HEK293T (cell line): ENCODE results near the gene SMPD4.
"Not testable (repeated sequence)": the region's sequence is repeated elsewhere in the genome, so short reads cannot be mapped to it uniquely, and the experiment has no call there.

Source experiments
- CTCF ChIA-PET: fragments of 350-600 bp; formaldehyde crosslinking; extraction: SDS; loops from one replicate; lab custom pipeline; 2021; ENCODE audit warnings: antibody characterized with exemption, inconsistent platforms; lab: Yijun Ruan, JAX
- POLR2A ChIA-PET: fragments of 350-600 bp; formaldehyde crosslinking; extraction: SDS; loops from one replicate; lab custom pipeline; 2020; ENCODE audit warnings: antibody characterized with exemption, inconsistent platforms; lab: Yijun Ruan, JAX
- DNase-seq: peaks from one replicate; pipeline ENCODE4 v3.0.0; 2012; ENCODE audit warnings: mixed read lengths; ENCODE audit errors: extremely low spot score
- ARNT ChIP-seq: fragments of 450-650 bp; IDR thresholded peaks from 2 replicates; pipeline ENCODE4 v1.6.1; 2017; ENCODE audit warnings: mild to moderate bottlenecking
- BHLHE40 ChIP-seq: fragments of 450-650 bp; IDR thresholded peaks from 2 replicates; pipeline ENCODE4 v1.6.1; 2016; ENCODE audit warnings: mild to moderate bottlenecking, moderate library complexity, borderline replicate concordance
- CTBP1 ChIP-seq: fragments of 450-650 bp; IDR thresholded peaks from 2 replicates; pipeline ENCODE4 v1.6.1; 2016; ENCODE audit warnings: borderline replicate concordance
- ELF4 ChIP-seq: fragments of 450-650 bp; IDR thresholded peaks from 2 replicates; pipeline ENCODE4 v1.6.1; 2017; ENCODE audit warnings: antibody characterized with exemption
- FOXA1 ChIP-seq: fragments of 450-650 bp; IDR thresholded peaks from 2 replicates; pipeline ENCODE4 v1.6.1; 2016; ENCODE audit warnings: mild to moderate bottlenecking
- FOXK2 ChIP-seq: fragments of 450-650 bp; IDR thresholded peaks from 2 replicates; pipeline ENCODE4 v1.6.1; 2016; ENCODE audit warnings: mild to moderate bottlenecking
- FOXM1 ChIP-seq: fragments of 450-650 bp; IDR thresholded peaks from 2 replicates; pipeline ENCODE4 v1.6.1; 2017; ENCODE audit warnings: mild to moderate bottlenecking, borderline replicate concordance
- HDGF ChIP-seq: fragments of 450-650 bp; IDR thresholded peaks from 2 replicates; pipeline ENCODE4 v1.6.1; 2017; ENCODE audit warnings: antibody characterized with exemption, borderline replicate concordance
- L3MBTL2 ChIP-seq: fragments of 450-650 bp; conservative IDR thresholded peaks from 2 replicates; pipeline ENCODE4 v1.6.1; 2016; ENCODE audit warnings: mild to moderate bottlenecking
- LEF1 ChIP-seq: fragments of 450-650 bp; IDR thresholded peaks from 2 replicates; pipeline ENCODE4 v1.6.1; 2017; ENCODE audit warnings: mild to moderate bottlenecking, borderline replicate concordance
- NFRKB ChIP-seq: fragments of 450-650 bp; IDR thresholded peaks from 2 replicates; pipeline ENCODE4 v1.6.1; 2016; ENCODE audit warnings: mild to moderate bottlenecking, moderate library complexity
- SP1 ChIP-seq: fragments of 450-650 bp; IDR thresholded peaks from 2 replicates; pipeline ENCODE4 v1.6.1; 2017
- SUZ12 ChIP-seq: fragments of 450-650 bp; IDR thresholded peaks from 2 replicates; pipeline ENCODE4 v1.6.1; 2016; ENCODE audit warnings: mild to moderate bottlenecking
- TARDBP ChIP-seq: fragments of 450-650 bp; IDR thresholded peaks from 2 replicates; pipeline ENCODE4 v1.6.1; 2016
- ZNF384 ChIP-seq: fragments of 450-650 bp; IDR thresholded peaks from 2 replicates; pipeline ENCODE4 v1.6.1; 2016
- TF ChIP-seq, protein P1 (sequence below): fragments of 450-650 bp; IDR thresholded peaks from 2 replicates; pipeline ENCODE4 v1.6.1; 2016

Gene SMPD4

GRCh38 chr2:130165293-130166016, 15.9 kb downstream of the SMPD4 start:
- ChIA-PET CTCF (no interaction called here), POLR2A (no interaction called here)
- TF ChIP-seq HDGF, result no peak
- TF ChIP-seq SP1, result no peak
- TF ChIP-seq SUZ12, result no peak
- no peak for TF ChIP-seq L3MBTL2
- no peak for DNase-seq

DNA sequence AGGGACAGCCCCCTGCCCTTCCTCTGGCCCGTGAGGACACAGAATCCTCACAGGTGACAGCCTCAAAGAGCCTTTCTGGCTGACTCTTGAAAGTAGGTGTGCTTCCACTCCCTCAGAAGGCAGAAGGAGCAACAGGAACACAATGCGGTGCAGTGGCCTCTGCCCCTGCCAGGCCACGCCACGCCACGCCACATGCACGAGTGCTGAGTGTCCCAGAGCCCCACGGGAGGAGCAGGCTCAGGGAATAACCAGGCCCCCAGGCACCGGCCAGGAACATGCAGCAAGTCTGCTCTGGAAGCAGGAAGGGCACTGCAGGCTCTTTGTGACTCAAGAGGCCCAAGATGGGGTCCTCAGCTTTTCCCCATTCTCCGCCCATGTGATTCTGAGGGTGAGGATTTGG, 18.4 kb downstream of the SMPD4 start:
- ChIA-PET CTCF (no interaction called here), POLR2A (no interaction called here)

GRCh38 chr2:130162486-130162885, 18.9 kb downstream of the SMPD4 start:
- POLR2A ChIA-PET, CTCF ChIA-PET, DNase-seq: not testable (repeated sequence)

More for the DNA sequence above, 18.4 kb downstream of the SMPD4 start:
- no peak for DNase-seq
- no peak for TF ChIP-seq FOXM1
- TF ChIP-seq, protein P1, sequence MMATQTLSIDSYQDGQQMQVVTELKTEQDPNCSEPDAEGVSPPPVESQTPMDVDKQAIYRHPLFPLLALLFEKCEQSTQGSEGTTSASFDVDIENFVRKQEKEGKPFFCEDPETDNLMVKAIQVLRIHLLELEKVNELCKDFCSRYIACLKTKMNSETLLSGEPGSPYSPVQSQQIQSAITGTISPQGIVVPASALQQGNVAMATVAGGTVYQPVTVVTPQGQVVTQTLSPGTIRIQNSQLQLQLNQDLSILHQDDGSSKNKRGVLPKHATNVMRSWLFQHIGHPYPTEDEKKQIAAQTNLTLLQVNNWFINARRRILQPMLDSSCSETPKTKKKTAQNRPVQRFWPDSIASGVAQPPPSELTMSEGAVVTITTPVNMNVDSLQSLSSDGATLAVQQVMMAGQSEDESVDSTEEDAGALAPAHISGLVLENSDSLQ, result no peak
- TF ChIP-seq FOXA1, result no peak
- no peak for TF ChIP-seq TARDBP
- no peak for TF ChIP-seq ARNT
- TF ChIP-seq BHLHE40, result no peak
- TF ChIP-seq LEF1, result no peak
- no peak for TF ChIP-seq SUZ12
- no peak for TF ChIP-seq HDGF
- no peak for TF ChIP-seq NFRKB

GRCh38 chr2:130160838-130161705, 20.3 kb downstream of the SMPD4 start:
- CTCF ChIA-PET, DNase-seq, POLR2A ChIA-PET: not testable (repeated sequence)

DNA sequence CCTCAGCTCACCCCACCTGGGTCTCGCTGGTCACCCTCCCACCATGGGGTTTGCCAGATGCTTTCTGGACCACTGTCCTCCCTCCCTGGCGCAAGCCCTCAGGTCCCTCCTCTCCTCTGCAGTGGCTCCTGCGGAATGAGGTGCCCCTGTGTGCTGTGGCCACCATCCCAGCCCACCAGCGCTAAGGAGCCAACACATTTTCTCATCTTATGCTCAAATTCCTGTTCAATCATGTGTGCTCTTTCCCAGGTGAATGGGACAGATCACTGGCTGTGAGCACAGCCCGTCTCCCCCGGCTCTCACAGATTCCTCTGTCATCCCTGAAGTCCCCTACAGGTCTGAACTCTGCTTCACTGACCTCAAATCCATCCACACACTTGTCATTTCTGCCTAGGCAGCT, 21.3 kb downstream of the SMPD4 start:
- ChIA-PET CTCF (no interaction called here), POLR2A (no interaction called here)
- TF ChIP-seq CTBP1 (no peak), TARDBP (no peak), SP1 (no peak), FOXA1 (no peak), SUZ12 (no peak), LEF1 (no peak), BHLHE40 (no peak), HDGF (no peak), FOXK2 (no peak), ARNT (no peak), NFRKB (no peak), ELF4 (no peak), FOXM1 (no peak), L3MBTL2 (no peak), ZNF384 (no peak)
- TF ChIP-seq, protein P1, result no peak
- DNase-seq, result no peak

DNA sequence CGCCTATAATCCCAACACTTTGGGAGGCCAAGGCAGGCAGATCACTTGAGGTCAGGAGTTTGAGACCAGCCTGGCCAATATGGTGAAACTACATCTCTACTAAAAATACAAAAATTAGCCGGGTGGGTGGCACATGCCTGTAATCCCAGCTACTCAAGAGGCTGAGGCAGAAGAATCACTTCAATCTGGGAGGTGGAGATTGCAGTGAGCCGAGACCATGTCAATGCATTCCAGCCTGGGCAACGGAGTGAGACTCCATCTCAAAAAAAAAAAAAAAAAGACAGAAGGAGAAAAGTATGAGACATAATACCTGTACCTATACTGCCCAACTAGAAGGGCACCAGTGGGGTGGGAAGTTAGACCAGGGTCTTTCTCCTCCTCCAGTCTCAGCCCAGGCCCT, 22.0 kb downstream of the SMPD4 start:
- POLR2A ChIA-PET, result interaction anchor here (1.0 kb wide), 1 partner anchor 183 kb away, joined by 3 read pairs; the partner anchor contains the start of gene IMP4
- DNase-seq, CTCF ChIA-PET: not testable (repeated sequence)

DNA sequence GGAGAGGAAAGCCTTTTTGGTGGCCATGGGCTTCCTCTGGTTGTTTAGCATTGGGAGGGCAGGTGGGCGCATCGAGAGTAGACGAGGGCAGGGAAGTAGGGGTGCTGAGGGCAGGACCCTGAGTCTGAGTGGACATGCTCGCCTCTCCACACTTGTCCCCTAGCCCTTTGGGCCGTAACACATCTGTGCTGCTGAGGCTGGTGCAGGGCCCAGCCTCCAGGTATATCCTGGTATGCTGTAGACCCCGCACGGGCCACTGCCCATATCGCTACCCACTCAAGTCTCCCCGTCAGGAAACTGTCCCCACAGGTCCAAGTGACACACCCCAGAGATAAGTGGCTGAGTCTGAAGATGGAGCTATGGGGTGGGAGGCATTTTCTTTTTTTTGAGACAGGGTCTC, 22.8 kb downstream of the SMPD4 start:
- CTCF ChIA-PET, result no interaction called here
- no peak for DNase-seq
- TF ChIP-seq HDGF, result no peak
- no peak for TF ChIP-seq FOXK2
- TF ChIP-seq BHLHE40, result no peak
- TF ChIP-seq CTBP1, result no peak
- TF ChIP-seq ARNT, result no peak
- POLR2A ChIA-PET, result interaction anchor here (1.0 kb wide), 1 partner anchor 184 kb away, joined by 3 read pairs; the partner anchor contains the start of gene IMP4

GRCh38 chr2:130157825-130158514, 23.4 kb downstream of the SMPD4 start:
- DNase-seq, CTCF ChIA-PET, POLR2A ChIA-PET: not testable (repeated sequence)

DNA sequence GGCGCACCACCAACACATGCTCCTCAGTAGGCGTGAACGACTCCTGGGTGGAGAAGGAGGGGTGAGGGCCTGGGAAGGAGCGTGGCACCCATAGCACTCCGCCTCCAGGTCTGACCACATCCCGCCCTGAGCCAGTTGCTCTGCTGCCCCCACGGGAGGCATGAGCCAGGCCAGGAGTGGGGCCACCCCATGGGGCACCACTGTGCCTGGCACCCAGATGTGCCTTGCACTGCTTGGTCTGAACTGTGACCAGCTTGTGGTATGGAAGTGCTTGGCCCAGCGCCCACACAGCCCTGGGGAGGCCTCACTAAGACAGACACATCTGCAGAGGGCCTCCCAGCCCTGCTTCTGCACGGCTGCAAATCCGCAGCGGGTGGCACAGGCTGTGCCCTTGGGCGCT, 24.0 kb downstream of the SMPD4 start:
- CTCF ChIA-PET, DNase-seq, POLR2A ChIA-PET: not testable (repeated sequence)
